ENCODE results near the gene XPO1.
"Not testable (repeated sequence)": the region's sequence is repeated elsewhere in the genome, so short reads cannot be mapped to it uniquely, and the experiment has no call there.

The XPO1 gene

DNA sequence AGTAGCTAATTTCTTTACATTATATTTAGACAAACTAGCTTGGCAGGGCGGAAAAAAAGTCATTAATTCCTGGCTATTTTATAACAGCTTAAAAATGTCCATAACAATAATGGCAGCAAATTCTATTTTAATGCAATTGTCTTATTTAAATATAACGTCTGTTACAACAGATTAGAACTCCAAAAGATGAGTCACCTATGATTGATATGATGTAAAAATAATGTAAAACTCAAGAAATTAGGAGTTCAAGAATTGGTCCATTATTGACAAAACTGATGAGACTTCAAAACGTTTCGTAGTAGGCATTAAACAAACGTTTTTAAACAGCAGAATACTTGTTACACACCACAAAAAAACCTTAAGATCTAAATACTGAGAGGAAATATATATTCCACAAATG lies 2.7 kb downstream of the XPO1 start:
- no peak for DNase-seq

GRCh38 chr2:61534926-61535325 lies 3.2 kb downstream of the XPO1 start:
- DNase-seq: no peak

- DNase-seq: no peak
These were observed 7.4 kb downstream of the XPO1 start for GRCh38 chr2:61530749-61531148.

- DNase-seq: no peak
These were observed 8.0 kb downstream of the XPO1 start for GRCh38 chr2:61529944-61530735.

DNA sequence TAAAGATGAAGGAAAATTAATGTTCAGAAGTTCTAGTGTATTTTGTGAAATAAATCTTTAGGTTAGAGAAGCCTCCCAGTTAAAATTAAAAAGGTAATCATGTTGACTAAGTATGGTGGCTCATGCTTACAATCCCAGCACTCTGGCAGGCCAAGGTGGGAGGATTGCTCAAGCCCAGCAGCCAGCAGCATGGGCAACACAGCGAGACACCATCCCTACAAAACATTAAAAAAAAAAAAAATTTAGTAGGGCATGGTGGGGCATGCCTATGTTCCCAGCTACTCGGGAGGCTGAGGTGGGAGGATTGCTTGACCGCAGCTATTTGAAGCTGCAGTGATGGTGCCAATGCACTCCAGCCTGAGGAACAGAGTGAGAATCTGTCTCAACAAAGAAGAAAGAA lies 17.9 kb downstream of the XPO1 start:
- DNase-seq: no peak

- DNase-seq: no peak
These were observed 25.3 kb downstream of the XPO1 start for GRCh38 chr2:61512768-61513398.

DNA sequence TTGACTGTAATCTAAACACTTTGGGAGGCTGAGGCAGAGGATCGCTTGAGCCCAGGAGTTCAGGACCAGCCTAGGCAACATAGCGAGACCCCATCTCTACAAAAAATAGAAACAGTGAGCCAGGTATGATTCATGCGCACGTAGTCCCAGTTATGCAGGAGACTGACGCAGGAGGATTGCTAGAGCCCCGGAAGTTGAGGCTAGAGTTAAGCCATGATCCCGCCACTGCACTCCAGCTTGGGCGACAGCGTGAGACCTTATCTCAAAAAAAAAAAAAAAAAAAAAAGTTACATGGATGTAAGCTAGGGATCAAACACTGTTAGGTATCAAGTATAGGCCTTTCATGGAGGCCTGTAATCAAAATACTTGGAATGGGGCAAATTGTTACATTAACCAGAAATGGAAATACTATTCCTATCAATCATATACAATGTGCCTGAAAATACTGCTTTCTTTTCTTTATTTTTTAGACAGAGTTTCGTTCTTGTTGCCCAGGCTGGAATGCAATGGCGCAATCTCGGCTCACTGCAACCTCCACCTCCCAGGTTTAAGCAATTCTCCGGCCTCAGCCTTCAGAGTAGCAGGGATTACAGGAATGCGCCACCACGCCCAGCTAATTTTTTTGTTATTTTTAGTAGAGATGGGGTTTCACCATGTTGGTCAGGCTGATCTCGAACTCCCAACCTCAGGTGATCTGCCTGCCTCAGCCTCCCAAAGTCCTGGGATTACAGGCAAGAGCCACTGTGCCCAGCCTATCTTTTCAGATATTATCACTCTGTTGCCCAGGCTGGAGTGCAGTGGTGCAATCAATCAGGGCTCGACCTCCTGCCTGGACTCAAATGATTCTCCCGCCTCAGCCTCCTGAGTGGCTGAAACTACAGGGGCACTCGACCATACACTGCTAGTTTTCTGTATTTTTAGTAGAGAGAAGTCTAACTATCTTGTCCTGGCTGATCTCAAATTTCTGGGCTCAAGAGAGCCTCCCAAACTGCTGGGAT lies 27.2 kb downstream of the XPO1 start:
- no peak for DNase-seq

GRCh38 chr2:61504949-61505348 lies 33.2 kb downstream of the XPO1 start:
- no peak for DNase-seq

- DNase-seq: no peak
These were observed 39.1 kb downstream of the XPO1 start for GRCh38 chr2:61499060-61499459.

DNA sequence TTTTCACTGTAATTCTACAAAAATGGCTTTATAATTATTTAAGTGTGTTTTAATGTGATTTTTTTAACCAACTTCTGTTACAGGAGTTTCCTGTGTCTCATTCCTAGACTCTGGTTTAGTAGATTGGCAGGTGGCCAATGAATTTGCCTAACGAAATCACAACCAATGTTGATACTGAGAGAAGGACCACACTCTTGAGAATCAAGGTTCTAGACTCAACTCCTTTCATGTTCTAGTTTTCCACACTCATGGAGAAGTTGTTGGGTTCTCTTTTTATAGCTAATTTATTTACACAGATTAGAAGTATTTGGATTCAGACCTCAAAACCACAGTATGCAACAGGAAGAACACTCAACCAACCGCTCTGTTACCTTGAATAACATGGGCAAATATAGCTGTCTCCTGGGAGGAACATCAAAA lies 44.6 kb downstream of the XPO1 start:
- DNase-seq: peak; percentile 48

- no peak for DNase-seq
These were observed 45.7 kb downstream of the XPO1 start for GRCh38 chr2:61492476-61492875.

GRCh38 chr2:61485281-61485680 lies 52.9 kb downstream of the XPO1 start:
- DNase-seq: no peak

DNA sequence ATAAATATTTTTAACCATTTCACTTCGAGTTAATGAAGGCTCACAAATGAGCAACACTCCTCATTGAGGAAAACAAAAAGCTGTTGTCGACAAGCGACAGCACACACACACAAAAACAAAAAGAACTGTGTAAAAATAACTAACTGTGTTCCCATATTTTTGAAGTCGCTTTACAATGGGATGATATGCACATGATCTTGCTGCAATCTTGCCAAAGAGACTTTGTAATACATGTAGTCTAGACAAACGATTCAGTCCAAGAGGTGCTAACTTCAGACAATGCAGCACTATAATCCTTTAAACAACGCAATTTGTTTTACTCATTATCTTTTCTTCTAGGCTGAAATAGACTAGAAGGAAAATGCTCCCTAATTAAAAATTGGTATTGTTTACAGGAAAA lies 60.1 kb downstream of the XPO1 start:
- DNase-seq: no peak

DNA sequence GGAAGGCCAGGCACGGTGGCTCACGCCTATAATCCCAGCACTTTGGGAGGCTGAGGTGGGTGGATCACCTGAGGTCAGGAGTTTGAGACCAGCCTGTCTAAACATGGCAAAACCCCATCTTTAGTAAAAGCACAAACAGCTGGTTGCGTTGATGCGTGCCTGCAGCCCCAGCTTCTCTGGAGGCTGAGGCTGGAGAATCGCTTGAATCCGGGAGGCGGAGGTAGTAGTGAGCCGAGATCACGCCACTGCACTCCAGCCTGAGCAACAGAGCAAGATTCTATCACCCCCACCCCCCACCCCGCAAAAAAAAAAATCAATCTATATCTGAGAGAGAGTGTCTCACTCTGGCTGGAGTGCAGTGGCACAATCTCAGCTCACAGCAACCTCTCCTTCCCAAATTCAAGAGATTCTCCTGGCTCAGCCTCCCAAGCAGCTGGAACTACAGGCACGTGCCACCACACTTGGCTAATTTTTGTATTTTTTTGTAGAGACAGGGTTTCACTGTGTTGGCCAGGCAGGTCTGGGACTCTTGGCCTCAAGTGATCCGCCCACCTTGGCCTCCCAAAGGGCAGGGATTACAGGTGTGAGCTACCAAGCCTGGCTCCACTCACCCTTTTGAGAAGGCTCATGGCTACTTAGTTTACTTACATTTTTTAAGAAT lies 61.1 kb downstream of the XPO1 start:
- not testable (repeated sequence) for DNase-seq

DNA sequence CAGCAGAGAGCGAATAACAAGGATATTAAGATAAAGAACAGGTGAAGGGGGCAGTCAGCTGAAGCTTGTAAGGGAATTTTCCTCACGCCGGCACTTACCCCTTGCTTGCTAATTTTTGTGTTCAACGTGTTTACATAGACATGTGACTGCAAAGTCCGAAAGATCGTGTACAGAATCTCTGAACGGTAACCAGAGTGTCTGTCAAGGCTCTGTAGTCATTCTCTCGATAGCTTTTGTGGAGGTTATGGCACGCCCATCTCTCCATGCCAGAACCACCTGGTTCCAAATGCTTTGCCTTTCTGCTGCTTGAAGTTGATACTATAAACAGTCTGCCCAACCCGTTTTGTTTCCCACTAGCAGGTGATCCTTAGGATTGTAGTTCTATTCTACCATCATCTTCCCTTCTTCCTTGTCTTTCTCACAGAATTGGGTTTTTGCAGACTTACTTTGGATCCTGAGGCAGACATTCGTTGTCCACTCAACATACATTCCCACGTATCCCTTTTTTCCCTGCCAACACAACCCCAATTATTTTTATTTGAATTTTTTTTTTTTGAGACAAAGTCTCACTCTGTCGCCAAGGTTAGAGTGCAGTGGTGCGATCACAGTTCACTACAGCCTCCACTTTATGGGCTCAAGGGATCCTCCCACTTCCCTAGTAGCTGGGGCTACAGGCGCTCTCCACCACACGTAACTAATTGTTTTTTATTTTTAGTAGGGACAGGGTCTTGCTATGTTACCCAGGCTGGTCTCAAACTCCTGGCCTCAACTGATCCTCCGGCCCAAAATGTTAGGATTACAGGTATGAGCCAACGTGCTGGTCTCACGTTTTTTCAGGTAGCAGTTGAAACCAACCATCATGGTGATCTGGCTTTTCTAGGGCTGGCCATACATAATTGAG lies 66.0 kb downstream of the XPO1 start:
- peak; percentile 11 for DNase-seq

DNA sequence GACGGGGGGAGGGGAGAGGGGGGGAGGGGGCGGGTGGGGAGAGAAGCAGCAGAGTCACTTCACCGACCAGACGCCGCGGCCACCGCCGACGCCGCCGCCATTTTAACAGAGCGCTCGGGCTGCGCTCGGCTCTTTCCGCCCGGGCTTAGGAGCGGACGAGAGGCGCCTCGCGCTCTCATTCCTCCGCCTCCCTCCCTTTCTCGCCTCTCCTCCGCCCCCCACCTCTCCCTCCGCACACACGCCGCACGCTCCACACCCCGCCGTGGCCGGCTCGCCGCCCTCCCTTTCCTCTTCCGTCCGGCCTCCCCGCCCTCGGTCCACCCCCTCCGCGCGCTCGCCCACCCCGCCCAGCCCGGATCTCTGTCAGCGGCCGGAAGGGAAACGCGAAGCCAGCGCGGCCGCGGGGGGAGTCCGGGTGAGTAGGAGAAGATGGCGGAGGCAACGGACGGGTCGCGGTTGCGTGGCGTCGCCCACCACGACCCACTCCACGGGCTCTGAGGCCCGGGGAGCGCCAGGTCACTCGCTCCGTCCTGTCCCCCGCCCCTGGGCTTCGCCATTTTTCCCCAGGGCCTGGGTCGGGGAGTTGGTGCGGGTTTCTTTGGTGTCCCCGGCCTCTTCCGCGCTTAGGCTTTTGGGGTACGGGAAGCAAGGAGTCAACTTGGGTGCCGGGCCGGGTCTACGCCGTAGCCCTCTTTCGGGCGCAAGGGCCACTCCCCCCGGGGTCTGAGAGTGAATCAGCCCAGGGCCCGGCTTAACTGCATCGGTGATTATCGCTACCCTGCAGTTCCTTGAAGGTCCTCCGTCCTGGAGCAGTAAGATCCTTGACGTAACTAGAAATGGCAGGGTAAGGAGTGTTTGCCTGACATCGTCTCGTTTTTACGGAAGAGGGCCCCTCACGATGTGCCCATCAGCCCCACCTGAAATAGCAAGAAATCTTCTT lies 66.9 kb downstream of the XPO1 start, which contains the start of gene USP34:
Gene USP34, minus strand, starts transcription at position 123 of the 940 bp plus-strand sequence. CDS start 395 bp downstream, outside the sequence.
- peak; percentile 97 for DNase-seq

GRCh38 chr2:61470122-61470951 lies 67.8 kb downstream of the XPO1 start:
- DNase-seq: peak; percentile 83

GRCh38 chr2:61469424-61470121 lies 68.6 kb downstream of the XPO1 start:
- no peak for DNase-seq

DNA sequence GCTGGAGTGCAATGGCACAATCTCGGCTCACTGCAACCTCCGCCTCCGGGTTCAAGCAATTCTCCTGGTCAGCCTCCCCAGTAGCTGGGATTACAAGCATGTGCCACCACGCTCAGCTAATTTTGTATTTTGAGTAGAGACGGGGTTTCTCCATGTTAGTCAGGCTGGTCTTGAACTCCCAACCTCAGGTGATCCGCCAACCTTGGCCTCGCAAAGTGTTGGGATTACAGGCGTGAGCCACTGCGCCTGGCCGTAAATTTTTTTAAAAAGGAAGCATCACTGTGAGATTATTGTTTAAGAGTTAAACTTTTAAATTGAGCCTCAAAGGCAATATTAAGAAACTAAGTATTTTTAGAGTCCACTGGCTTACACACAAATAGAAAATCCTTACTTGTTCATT lies 69.9 kb downstream of the XPO1 start:
- DNase-seq: not testable (repeated sequence)
